ENCODE measurements around the gene CNDP1.

- TF ChIP-seq CTCF (IDR thresholded peaks at IDR 0.05; ENCODE audit: low read depth, low read length) (no peak), POLR2A (IDR thresholded peaks at IDR 0.05; ENCODE audit: extremely low read depth, insufficient read length) (no peak), MYC (IDR thresholded peaks at IDR 0.05; ENCODE audit: low read depth, low read length) (no peak)
Observed at GRCh38 chr18:74546751-74547530, 12.6 kb downstream of the CNDP1 start.
